Suprapubic skin (tissue), 4 donors: ENCODE measurements around the gene ZNF296. TPM values are rescaled to one million over a fixed set of nuclear protein-coding genes. Genes with fewer than 3 reads are reported as not detected.

Experiments used
- DNase-seq, 2 donors: peaks; one replicate each; pipeline ENCODE4 v3.0.0-alpha.2; 2019; ENCODE audit warnings: low spot score in 2 of 2
- H3K27ac ChIP-seq: fragments of 200-600 bp; sonication (generic); one replicate; pipeline ENCODE4 v1.5.1; 2019
- H3K27me3 ChIP-seq: fragments of 200-600 bp; sonication (generic); one replicate; pipeline ENCODE4 v1.5.1; 2019
- H3K36me3 ChIP-seq: fragments of 200-600 bp; sonication (generic); one replicate; pipeline ENCODE4 v1.5.1; 2019
- H3K4me1 ChIP-seq: fragments of 200-600 bp; sonication (generic); one replicate; pipeline ENCODE4 v1.5.1; 2019
- H3K4me3 ChIP-seq: fragments of 200-600 bp; sonication (generic); one replicate; pipeline ENCODE4 v1.5.1; 2019; ENCODE audit warnings: mild to moderate bottlenecking
- H3K9me3 ChIP-seq: fragments of 200-600 bp; sonication (generic); one replicate; pipeline ENCODE4 v1.5.1; 2019
- EP300 ChIP-seq: sonication (generic); formaldehyde crosslinking; IDR thresholded peaks from one replicate; pipeline ENCODE4 v1.6.1; 2017; ENCODE audit warnings: antibody characterized with exemption
- POLR2A ChIP-seq, 2 donors: fragments of 450-650 bp; IDR thresholded peaks; one replicate each; pipeline ENCODE4 v1.6.1; 2017; ENCODE audit warnings: antibody characterized with exemption in 2 of 2, mild to moderate bottlenecking in 2 of 2, moderate library complexity in 2 of 2
- POLR2AphosphoS5 ChIP-seq, 3 donors: sonication (generic); formaldehyde crosslinking; IDR thresholded peaks; one replicate each; pipeline ENCODE4 v1.6.1; 2017; ENCODE audit warnings: antibody characterized with exemption in 3 of 3
- WGBS: methylation state at CpG from one replicate; pipeline ENCODE4 v1.1.5; 2018; 5-methylcytosine and 5-hydroxymethylcytosine counted together
- total RNA-seq, 4 donors: library from RNA; depleted of rRNA; stranded (reverse); fragments of >200 nt; gene quantifications; one replicate each; pipeline ENCODE4 v1.1.0, GENCODE V29; 2016
- TF ChIP-seq, protein P1 (sequence below), 2 donors: fragments of 200-600 bp in 1 of 2; fragments of 450-650 bp in 1 of 2; sonication (generic) in 1 of 2; IDR thresholded peaks; one replicate each; pipeline ENCODE4 v1.5.1; 2016 to 2019; ENCODE audit warnings: antibody characterized with exemption in 2 of 2, mild to moderate bottlenecking in 1 of 2, moderate library complexity in 1 of 2

Gene ZNF296
- total RNA-seq, 4 donors from 2014 or later = 4.3 to 5.8 (median 4.9) TPM

DNA sequence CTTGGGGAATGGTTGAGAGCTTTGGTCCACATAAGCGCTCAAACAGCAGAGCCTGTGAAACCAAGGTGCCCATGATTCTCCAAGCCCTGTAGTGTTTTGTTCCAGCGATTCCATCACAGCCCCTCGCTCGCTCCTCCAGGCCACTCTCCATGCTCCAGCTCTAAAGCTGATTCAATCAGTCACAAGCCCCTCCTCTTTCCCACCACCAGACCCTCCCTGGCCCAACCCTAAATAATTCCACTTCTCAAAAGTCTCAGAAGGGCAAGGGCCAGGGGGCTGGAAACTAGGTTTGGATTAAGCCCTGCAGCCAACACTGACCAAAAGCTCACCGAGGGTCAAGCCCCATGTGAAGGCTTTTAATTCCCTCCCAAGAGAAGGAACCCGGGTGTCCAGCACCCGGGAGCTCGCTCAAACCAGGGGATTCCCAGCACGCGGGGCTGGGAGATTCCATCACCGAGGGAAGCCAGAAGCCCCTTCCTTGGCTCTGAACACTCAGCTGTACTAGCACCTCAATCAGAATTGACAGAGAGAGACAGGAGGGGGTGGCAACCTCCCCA, 1.5 kb downstream of the ZNF296 start:
- peaks cover 63% of the 10 kb centered on the region for H3K4me1 ChIP-seq

DNA sequence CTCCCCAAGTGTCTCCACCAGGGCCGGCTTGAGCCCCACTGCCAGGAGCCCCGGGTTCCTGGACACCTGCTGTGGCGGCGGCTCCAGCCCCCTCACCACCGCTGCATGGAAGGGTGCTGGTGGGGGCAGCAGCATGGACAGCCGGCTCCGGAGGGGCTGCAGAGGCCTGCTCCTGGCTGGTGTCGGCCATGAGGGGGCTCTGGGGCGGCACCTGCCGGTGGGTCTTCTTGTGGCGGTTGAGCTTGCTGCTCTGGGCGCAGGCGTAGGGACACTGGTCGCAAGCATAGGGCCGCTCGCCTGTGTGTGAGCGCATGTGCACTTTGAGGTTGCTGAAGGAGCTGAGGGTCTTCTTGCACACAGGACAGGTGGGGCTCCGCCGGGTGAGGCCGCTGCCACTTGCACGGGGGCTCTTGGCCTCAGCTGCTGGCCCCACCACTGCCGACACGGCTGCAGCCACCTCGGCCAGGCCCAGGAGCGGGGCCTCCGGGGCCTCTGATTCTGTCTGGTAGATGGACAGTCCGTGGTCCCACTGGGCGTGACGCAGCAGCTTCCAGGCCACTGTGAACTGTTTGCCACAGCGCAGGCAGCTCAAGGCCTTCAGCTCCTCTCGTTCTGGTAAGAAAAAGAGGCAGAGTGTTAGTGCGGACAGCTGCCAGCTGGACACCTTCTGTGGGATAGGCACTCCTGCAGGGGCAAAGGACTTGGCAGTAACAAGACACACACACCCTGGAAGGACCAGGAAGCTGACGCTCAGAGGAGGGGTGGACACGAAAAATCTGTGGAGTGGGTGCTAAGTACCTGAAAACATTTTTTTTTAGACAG, 4.1 kb downstream of the ZNF296 start:
- Histone ChIP-seq H3K9me3 (no peaks in the 10 kb centered on the region), H3K4me1 (peaks cover 55% of the 10 kb centered on the region), H3K27ac (peak overlapping the region; percentile 53), H3K27me3 (no peaks in the 10 kb centered on the region), H3K36me3 (peaks cover 54% of the 10 kb centered on the region), H3K4me3 (no peak overlapping the region)
- DNase-seq = no peak
- 80% methylated on average over 5 of the region's 34 CpGs for WGBS
- TF ChIP-seq POLR2A (IDR thresholded peaks at IDR 0.05) (no peak), POLR2AphosphoS5 (IDR thresholded peaks at IDR 0.05) (no peak), EP300 (no peak)
- TF ChIP-seq, protein P1, sequence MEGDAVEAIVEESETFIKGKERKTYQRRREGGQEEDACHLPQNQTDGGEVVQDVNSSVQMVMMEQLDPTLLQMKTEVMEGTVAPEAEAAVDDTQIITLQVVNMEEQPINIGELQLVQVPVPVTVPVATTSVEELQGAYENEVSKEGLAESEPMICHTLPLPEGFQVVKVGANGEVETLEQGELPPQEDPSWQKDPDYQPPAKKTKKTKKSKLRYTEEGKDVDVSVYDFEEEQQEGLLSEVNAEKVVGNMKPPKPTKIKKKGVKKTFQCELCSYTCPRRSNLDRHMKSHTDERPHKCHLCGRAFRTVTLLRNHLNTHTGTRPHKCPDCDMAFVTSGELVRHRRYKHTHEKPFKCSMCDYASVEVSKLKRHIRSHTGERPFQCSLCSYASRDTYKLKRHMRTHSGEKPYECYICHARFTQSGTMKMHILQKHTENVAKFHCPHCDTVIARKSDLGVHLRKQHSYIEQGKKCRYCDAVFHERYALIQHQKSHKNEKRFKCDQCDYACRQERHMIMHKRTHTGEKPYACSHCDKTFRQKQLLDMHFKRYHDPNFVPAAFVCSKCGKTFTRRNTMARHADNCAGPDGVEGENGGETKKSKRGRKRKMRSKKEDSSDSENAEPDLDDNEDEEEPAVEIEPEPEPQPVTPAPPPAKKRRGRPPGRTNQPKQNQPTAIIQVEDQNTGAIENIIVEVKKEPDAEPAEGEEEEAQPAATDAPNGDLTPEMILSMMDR (IDR thresholded peaks at IDR 0.05) = no peak

More for the DNA sequence above, 1.5 kb downstream of the ZNF296 start:
- Histone ChIP-seq H3K27me3 (no peaks in the 10 kb centered on the region), H3K4me3 (peak overlapping the region; percentile 68), H3K27ac (peak overlapping the region; percentile 83), H3K36me3 (peaks cover 27% of the 10 kb centered on the region), H3K9me3 (no peaks in the 10 kb centered on the region)
- 77% methylated on average over 5 of the region's 11 CpGs for WGBS
- no peak for DNase-seq
- TF ChIP-seq, protein P1 (IDR thresholded peaks at IDR 0.05) = no peak
- no peak for TF ChIP-seq POLR2AphosphoS5 (IDR thresholded peaks at IDR 0.05)
- no peak for TF ChIP-seq POLR2A (IDR thresholded peaks at IDR 0.05)
- no peak for TF ChIP-seq EP300

DNA sequence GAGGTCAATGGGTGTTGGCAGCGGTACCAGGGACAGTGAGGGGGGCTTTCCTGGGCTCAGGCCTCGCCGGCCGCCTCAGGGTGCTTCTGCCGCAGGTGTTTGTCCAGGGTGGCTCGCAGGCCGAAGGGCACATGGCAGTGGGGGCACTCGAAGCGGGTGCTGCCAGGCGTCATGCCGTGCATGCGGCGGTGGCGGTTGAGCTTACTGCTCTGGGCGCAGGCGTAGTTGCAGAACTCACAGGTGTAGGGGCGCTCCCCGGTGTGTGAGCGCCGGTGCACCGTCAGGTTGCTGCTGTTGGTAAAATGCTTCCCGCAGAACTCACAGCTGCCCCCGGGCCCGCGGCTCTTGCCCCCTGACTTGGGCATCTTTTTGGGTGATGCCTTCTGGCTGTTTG, 4.7 kb downstream of the ZNF296 start:
- H3K9me3 ChIP-seq = no peaks in the 10 kb centered on the region
- peaks cover 49% of the 10 kb centered on the region for H3K4me1 ChIP-seq
- TF ChIP-seq, protein P1 (IDR thresholded peaks at IDR 0.05) = no peak
- TF ChIP-seq POLR2AphosphoS5 (IDR thresholded peaks at IDR 0.05) (no peak), EP300 (no peak), POLR2A (IDR thresholded peaks at IDR 0.05) (no peak)
- H3K36me3 ChIP-seq = peaks cover 60% of the 10 kb centered on the region
- no peak for DNase-seq
- 72% methylated on average over 13 of the region's 25 CpGs for WGBS
- H3K27ac ChIP-seq = peak overlapping the region; percentile 53
- H3K4me3 ChIP-seq = no peak overlapping the region
- no peaks in the 10 kb centered on the region for H3K27me3 ChIP-seq

DNA sequence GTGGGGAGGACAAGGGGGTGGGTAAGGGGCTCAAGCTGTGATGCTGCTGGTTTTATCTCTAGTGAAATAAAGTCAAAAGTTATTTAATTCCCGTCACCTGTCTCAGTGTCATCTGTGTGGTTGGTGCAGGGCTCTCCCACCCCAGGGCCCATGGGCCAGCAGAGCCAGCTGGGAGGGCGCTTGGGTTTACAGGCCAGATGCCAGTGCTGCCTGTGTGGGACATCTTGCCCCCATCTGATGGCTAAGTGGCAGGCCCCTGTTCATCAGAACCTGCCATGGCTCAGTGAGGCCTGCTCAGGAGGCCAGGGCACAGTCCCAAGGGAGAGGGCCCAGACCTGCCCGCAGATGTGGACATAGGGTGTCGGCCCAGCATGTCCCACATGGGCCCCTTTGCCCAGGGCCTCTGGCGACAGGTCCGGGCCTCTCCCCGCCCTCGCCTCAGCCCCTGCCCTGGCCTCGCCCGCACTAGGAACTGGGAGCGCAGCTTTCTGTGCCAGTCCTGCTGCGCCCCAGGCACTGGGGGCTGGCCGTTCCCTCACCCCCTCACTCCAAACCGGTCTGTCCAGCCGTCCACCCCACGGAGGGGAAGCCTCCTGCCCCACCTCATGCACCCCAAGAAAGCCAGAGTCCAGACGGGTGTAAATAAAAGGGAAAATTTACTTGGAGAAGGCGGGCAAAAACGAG, 5.3 kb downstream of the ZNF296 start:
- DNase-seq = no peak
- TF ChIP-seq EP300 (no peak), POLR2A (IDR thresholded peaks at IDR 0.05) (no peak), POLR2AphosphoS5 (IDR thresholded peaks at IDR 0.05) (peak in 1 of 3 donors; percentile 13)
- TF ChIP-seq, protein P1 (IDR thresholded peaks at IDR 0.05) = no peak
- H3K9me3 ChIP-seq = no peaks in the 10 kb centered on the region
- WGBS = 65% methylated on average over 14 of the region's 19 CpGs
- no peak overlapping the region for H3K4me3 ChIP-seq
- H3K27me3 ChIP-seq = no peaks in the 10 kb centered on the region
- peaks cover 63% of the 10 kb centered on the region for H3K36me3 ChIP-seq
- peaks cover 44% of the 10 kb centered on the region for H3K4me1 ChIP-seq
- peak overlapping the region; percentile 53 for H3K27ac ChIP-seq

DNA sequence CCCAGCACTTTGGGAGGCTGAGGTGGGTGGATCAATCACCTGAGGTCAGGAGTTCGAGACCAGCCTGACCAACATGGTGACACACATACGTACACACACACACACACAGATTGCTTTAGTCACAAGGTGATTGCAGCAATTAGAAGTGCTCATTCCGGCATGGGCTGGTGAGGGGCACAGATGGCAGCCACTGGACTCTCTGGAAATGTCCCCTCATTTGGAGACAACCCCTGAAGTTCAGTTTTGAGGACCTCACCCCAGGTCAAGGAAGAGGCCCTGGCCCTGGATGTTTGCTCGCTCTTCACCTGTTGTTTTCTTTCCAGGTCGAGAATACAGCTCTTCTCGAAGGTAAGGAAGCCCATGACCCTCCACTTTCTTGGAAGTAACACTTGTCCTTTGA, 6.1 kb downstream of the ZNF296 start:
- peaks cover 71% of the 10 kb centered on the region for H3K36me3 ChIP-seq
- no peak overlapping the region for H3K4me3 ChIP-seq
- no peak for DNase-seq
- H3K9me3 ChIP-seq = no peaks in the 10 kb centered on the region
- 90% methylated on average over 5 of the region's 6 CpGs for WGBS
- no peaks in the 10 kb centered on the region for H3K27me3 ChIP-seq
- H3K27ac ChIP-seq = peak overlapping the region; percentile 6
- TF ChIP-seq EP300 (no peak), POLR2AphosphoS5 (IDR thresholded peaks at IDR 0.05) (no peak), POLR2A (IDR thresholded peaks at IDR 0.05) (no peak)
- TF ChIP-seq, protein P1 (IDR thresholded peaks at IDR 0.05) = no peak
- peaks cover 36% of the 10 kb centered on the region for H3K4me1 ChIP-seq
